GM19035 (cell line): Measurements from ENCODE around the gene BAZ1A.
"Not testable (repeated sequence)": the region's sequence is repeated elsewhere in the genome, so short reads cannot be mapped to it uniquely, and the experiment has no call there.

Source experiments
- ATAC-seq: cut with Tn5 transposase; IDR thresholded peaks from one replicate; pipeline ENCODE4 v1.9.1; 2021; ENCODE audit not compliant: unreplicated experiment

The BAZ1A gene

DNA sequence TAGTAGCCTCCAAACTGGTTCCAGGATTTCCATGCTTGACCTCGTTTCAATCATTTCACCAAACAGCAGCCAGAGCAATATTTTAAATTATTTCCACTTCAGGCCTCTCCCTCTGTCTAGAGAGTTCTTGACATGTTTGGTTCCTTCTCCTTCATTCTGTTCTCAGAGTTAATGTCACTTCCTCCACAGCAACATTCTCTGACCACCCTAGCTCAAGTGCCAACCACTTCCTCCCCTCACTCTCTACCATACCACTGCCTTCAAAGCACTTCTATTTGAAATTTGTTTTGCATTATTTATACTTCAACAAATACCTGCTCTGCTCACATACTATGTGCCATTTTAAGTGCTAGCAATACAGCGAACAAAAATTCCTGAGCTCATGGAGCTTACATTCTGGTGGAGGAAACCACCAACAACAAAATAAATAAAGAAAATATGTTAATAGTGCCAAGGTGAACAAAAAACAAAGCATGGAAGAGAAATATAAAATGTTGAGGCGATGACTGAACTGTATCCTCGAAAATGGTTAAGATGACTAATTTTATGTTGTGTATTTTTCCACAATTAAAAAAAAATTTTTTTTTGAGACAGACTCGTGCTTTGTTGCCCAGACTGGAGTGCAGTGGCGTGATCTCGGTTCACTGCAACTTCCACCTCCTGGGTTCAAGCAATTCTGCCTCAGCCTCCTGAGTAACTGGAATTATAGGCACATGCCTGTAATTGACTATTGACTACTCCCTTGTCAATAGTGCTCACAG lies 17.3 kb downstream of the BAZ1A start:
- ATAC-seq: no peak

- ATAC-seq: no peak
Measured at GRCh38 chr14:34853041-34853440, 22.1 kb downstream of the BAZ1A start.

DNA sequence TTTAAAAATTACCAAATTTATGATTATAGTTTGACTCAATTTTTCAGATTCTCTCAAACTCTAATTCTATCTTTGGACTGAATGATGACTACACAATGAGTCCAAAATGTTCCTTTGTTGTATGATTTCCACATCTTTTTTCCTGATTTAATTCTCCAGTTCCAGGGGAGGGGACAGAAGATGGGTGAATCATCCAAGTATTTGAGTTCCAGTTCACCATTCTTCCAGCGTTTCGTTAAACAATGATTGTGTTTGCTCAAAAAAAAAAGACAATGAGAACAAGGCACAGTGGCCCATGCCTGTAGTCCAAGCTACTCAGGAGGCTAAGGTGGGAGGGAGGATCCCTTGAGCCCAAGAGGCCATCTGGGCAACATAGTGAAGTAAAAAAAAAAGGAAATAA lies 23.8 kb downstream of the BAZ1A start:
- no peak for ATAC-seq

DNA sequence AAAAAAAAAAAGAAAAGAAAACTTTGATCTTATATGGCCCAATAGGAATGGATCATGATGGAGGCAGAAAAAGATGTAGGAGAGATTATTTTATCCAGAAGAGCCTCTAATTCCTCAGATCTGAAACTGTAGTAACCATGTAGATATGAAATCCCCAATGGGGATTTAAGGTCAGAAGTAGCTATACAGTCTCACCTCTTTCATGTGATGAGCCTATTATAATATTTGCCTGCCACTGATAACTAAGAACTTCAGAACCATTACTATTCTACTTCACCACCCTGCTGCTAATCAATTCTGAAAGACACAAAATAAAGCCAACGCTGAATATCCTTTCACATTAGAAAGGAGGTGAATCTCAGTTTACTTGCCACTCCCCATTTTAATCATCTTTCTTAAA lies 29.3 kb downstream of the BAZ1A start:
- ATAC-seq: no peak

DNA sequence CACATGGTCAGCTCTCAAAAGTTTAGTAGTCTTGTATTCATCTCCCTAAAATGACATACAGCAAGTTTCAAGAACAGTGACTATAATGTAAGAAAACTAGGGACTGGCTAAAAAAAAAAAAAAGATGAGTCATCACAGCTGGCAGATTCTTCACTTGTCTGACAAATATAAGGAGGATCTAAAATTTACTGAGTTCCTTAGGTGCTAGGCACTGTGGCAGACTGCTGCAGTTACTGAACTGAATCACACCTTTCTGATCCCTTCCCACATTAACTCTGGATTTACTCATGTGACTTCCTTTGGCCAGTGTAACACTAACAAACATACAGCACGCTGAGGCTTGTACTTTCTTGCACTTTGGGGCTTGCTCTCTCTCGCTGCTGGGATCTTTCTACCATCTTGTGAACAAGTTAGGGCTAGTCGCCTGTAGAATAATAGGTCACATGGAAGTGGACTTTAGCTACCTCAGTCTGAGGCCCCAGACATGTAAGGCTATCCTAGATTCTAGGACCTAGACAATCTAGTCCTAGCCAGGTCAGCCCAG lies 32.1 kb downstream of the BAZ1A start:
- ATAC-seq: no peak

GRCh38 chr14:34837801-34838322 lies 37.3 kb downstream of the BAZ1A start:
- ATAC-seq: no peak

DNA sequence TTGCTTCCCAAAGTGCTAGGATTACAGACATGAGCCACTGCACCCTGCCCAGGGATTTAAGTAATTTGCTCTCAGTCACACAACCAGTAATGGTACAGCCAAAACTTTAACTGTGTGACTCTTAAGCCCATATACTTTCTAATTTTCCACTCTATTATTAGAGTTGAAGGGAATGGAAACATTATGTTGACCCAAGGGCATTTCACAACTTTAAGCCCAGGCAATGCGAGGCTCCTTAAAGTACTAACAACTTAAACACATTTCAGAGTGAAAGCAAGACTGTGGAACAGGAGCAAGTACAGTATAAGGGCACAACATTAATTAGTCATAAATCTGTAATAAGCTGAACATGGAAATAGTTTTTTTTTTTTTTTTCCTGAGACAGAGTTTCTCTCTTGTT lies 39.8 kb downstream of the BAZ1A start:
- ATAC-seq: no peak

GRCh38 chr14:34833549-34834523 lies 41.3 kb downstream of the BAZ1A start:
- ATAC-seq: no peak

DNA sequence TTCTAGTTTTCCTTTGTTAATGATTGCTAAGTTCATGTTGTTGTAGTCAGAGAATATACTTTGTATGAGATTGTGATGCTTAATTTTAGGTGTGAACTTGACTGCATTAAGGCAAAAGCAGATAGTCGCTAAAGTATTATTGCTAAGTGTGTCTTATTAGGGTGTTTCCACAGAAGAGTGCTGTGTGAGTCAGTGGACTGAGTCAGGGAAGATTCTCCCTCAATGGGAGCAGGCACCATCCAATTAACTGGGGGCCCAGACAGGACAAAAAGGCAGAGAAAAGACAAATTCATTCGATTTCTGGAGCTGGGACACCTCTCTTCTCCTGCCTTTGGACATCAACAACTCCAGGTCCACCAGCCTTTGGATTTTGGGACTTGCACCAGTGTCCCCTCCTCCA lies 48.5 kb downstream of the BAZ1A start:
- ATAC-seq: no peak

DNA sequence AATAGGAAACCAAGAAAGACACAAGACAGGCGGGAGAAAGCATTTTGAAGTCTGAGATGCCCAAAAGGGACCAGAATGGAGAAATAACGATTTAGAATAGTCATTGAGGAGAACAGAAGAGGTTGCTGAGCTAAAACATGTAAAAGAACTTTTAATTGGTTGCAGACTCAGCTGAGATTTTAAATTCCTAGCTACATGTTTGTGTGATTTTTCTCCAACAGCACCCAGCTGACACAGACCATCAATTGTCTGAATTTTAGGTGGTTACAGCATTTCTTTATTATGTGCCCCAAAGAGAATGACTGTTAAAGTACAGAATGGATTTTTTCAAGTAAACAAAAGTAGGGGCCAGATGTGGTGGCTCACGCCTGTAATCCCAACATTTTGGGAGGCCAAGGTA lies 50.3 kb downstream of the BAZ1A start:
- ATAC-seq: no peak

- no peak for ATAC-seq
Measured at GRCh38 chr14:34824256-34824655, 50.9 kb downstream of the BAZ1A start.

DNA sequence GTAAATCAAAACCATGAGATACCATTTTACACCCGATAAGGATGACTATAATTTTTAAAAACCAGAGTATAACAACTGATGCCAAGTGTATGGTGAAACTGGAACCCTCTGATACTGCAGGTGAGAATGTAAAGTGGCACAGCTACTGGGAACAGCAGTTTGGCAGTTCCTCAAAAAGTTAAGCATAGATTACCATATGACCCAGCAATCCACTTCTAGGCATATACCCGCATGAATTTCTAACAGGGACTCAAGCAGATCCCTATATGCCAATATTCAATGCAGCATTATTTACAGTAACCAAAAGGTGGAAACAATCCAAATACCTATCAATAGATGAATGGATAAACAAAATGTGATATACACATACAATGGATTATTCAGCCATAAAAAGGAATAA lies 57.4 kb downstream of the BAZ1A start:
- ATAC-seq: no peak

- ATAC-seq: no peak
Measured at GRCh38 chr14:34810028-34810427, 65.1 kb downstream of the BAZ1A start.

DNA sequence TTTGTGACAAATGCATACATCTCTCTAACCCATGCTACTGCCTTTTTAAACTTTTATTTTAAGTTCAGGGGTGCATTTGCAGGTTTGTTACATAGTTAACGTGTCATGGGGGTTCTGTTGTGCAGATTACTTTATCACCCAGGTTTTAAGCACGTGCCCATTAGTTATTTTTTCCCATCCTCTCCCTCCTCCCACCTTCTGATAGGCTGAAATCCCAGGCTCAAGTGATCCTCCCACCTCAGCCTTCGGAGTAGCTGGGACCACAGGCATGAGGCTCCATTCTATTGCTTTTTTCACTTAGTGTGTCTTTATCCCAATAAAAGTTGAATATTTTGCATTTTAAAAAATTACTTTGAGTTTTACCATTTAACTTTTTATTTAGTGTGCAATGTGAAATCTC lies 68.9 kb downstream of the BAZ1A start:
- no peak for ATAC-seq

DNA sequence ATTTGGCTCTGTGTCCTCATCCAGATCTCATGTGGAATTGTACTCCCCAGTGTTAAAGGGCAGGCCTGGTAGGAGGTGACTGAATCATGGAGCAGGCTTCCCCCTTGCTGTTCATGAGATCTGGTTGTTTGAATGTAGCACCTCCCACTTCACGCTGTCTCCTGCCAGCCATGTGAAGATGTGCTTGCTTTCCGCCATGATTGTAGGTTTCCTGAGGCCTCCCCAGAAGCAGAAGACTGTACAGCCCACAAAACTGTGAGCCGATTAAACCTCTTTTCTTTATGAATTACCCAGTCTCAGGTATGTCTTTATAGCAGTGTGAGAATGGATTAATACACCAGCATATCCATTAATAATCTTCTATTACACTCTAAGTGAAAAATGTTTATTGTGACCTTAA lies 70.2 kb downstream of the BAZ1A start:
- ATAC-seq: no peak

DNA sequence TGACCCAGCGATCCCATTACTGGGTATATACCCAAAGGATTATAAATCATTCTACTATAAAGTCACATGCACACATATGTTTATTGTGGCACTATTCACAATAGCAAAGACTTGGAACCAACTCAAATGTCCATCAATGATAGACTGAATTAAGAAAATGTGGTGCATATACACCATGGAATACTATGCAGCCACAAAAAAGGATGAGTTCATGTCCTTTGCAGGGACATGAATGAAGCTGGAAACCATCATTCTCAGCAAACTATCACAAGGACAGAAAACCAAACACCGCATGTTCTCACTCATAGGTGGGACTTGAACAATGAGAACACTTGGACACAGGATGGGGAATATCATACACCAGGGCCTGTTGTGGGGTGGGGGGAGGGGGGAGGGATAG lies 76.3 kb downstream of the BAZ1A start:
- ATAC-seq: not testable (repeated sequence)

GRCh38 chr14:34797747-34798583 lies 77.2 kb downstream of the BAZ1A start:
- no peak for ATAC-seq

- no peak for ATAC-seq
Measured at GRCh38 chr14:34796902-34797301, 78.3 kb downstream of the BAZ1A start.

DNA sequence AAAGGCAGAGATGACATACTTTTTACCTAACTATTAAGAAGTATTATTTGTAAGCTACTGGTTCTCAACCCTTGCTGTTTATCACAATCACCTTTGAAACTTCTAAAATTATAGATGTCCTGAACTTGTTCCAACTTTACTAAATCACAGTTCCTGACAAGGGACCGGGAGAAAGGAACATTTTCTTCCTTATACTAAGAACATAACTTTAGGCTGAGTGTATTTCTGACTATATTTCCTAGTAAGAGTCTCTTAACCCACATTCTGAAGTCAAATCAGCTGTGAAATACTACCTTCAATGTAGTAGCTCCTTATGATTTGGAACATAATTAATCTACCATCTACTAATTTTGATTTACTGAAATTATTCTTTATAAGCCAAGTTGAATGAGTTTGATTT lies 80.2 kb downstream of the BAZ1A start:
- no peak for ATAC-seq

- no peak for ATAC-seq
Measured at GRCh38 chr14:34794217-34794616, 80.9 kb downstream of the BAZ1A start.

- no peak for ATAC-seq
Measured at GRCh38 chr14:34792598-34792997, 82.6 kb downstream of the BAZ1A start.
